ENCODE data around the gene SCN4A. TPM values are rescaled to one million over a fixed set of nuclear protein-coding genes. Genes with fewer than 3 reads are reported as not detected.

The SCN4A gene
- total RNA-seq, 1 donor from 2014 or later = not detected

DNA sequence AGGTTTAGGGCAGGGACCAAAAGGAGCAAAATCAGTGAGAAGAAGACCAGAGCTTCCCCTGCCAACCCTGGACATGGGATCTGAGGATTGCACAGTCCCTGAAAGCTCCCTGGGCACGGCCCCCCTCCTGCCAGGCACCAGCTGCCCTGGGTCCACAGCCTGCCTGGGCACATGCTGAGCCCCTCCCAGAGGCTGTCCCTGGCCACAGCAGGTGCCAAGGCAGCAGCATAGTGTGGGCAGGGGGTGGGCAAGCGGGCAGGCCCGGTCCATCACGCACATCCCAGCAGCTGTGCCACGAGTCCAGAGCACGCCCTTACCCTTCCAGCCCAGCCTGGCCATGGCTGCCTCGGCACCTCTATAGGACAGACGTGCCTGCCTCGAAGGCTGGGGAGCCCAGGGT, 12.7 kb downstream of the SCN4A start:
- intact Hi-C loops (cut with DNase I) = no loop called here
- H3K4me3 ChIP-seq = no peak overlapping the region
- TF ChIP-seq, protein P1, sequence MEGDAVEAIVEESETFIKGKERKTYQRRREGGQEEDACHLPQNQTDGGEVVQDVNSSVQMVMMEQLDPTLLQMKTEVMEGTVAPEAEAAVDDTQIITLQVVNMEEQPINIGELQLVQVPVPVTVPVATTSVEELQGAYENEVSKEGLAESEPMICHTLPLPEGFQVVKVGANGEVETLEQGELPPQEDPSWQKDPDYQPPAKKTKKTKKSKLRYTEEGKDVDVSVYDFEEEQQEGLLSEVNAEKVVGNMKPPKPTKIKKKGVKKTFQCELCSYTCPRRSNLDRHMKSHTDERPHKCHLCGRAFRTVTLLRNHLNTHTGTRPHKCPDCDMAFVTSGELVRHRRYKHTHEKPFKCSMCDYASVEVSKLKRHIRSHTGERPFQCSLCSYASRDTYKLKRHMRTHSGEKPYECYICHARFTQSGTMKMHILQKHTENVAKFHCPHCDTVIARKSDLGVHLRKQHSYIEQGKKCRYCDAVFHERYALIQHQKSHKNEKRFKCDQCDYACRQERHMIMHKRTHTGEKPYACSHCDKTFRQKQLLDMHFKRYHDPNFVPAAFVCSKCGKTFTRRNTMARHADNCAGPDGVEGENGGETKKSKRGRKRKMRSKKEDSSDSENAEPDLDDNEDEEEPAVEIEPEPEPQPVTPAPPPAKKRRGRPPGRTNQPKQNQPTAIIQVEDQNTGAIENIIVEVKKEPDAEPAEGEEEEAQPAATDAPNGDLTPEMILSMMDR (IDR thresholded peaks at IDR 0.05) = no peak
- ATAC-seq (no peak), DNase-seq (no peak)
- H3K27me3 ChIP-seq = no peaks in the 10 kb centered on the region
- no peaks in the 10 kb centered on the region for H3K36me3 ChIP-seq
- no peaks in the 10 kb centered on the region for H3K9me3 ChIP-seq
- H3K27ac ChIP-seq = no peak overlapping the region
- H3K4me1 ChIP-seq = peaks cover 4% of the 10 kb centered on the region

DNA sequence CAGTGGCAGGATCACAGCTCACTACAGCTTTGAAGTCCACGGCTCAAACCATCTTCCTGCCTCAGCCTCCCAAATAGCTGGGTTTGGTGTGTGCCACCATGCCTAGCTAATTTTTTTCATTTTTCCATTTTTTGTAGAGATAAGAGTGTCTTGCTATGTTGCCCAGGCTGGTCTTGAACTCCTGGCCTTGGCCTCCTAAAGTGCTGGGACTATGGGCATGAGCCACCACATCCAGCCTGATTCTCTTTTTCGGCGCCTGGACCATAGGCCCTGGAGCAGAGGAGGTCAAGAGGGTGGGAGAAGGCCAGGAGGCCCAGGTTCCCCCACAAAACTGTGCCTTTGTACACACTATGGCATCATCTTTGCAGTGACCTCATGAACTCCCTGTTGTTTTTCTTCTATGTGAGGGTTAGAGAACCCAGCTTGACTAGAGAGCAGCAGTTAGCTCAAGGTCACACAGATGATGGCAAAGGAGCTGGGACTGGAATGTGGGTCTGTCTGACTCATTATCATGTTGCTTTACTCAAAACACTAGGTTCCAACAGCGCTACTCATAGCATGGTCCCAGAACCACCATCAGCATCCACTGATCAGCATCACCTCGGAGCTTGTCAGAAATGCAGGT, 16.3 kb downstream of the SCN4A start:
- Histone ChIP-seq H3K27ac (no peak overlapping the region), H3K4me1 (no peaks in the 10 kb centered on the region), H3K27me3 (no peaks in the 10 kb centered on the region), H3K9me3 (no peaks in the 10 kb centered on the region), H3K36me3 (no peaks in the 10 kb centered on the region), H3K4me3 (no peak overlapping the region)
- DNase-seq = no peak
- TF ChIP-seq, protein P1 (IDR thresholded peaks at IDR 0.05) = no peak
- ATAC-seq = no peak
- intact Hi-C loops (cut with DNase I) = no loop called here

DNA sequence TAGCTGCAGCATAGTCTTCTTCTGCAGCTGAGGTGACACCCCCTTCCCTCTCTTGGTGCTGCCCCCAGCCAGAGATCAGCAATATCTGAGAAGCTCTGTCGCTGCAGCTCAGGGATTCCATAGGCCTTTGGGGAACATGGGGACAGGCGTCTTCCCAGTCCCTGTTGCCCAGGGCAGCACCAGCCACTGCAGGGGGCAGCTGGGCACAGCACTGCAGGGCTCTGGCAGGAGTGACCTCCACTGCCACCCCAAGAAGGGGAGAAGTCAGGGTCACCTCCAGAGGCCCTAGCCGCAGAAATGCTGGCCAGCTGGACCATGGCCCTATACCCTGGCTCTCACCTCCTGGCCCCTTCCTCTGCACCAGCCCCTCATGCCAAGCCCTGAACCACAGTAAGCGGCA, 16.9 kb downstream of the SCN4A start:
- Histone ChIP-seq H3K36me3 (no peaks in the 10 kb centered on the region), H3K9me3 (no peaks in the 10 kb centered on the region), H3K4me3 (no peak overlapping the region), H3K27me3 (no peaks in the 10 kb centered on the region), H3K4me1 (no peaks in the 10 kb centered on the region), H3K27ac (no peak overlapping the region)
- DNase-seq (no peak), ATAC-seq (no peak)
- intact Hi-C loops (cut with DNase I) = no loop called here
- TF ChIP-seq, protein P1 (IDR thresholded peaks at IDR 0.05) = no peak

DNA sequence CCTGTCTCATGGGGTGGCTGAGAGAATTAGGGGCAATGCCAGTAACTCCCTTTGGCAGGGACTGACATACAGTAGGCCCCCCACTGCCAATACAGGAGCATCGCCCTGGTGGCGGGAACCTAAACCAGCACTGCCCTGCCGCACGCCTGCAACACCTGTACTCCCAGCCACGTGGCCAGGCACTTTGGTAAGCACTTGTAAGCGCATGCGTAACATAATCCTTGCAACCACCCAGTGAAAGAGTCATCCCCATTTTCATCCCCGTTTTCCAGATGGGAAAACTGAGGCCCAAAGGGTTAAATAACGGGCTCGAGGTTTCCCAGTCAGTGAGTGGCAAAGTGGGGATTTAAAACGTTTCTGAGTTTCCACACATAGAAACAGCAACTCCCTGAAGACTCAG, 17.5 kb downstream of the SCN4A start:
- no peaks in the 10 kb centered on the region for H3K9me3 ChIP-seq
- no peaks in the 10 kb centered on the region for H3K4me1 ChIP-seq
- ATAC-seq (no peak), DNase-seq (no peak)
- H3K36me3 ChIP-seq = no peaks in the 10 kb centered on the region
- no peak overlapping the region for H3K4me3 ChIP-seq
- intact Hi-C loops (cut with DNase I) = no loop called here
- H3K27ac ChIP-seq = no peak overlapping the region
- H3K27me3 ChIP-seq = no peaks in the 10 kb centered on the region
- TF ChIP-seq, protein P1 (IDR thresholded peaks at IDR 0.05) = no peak

DNA sequence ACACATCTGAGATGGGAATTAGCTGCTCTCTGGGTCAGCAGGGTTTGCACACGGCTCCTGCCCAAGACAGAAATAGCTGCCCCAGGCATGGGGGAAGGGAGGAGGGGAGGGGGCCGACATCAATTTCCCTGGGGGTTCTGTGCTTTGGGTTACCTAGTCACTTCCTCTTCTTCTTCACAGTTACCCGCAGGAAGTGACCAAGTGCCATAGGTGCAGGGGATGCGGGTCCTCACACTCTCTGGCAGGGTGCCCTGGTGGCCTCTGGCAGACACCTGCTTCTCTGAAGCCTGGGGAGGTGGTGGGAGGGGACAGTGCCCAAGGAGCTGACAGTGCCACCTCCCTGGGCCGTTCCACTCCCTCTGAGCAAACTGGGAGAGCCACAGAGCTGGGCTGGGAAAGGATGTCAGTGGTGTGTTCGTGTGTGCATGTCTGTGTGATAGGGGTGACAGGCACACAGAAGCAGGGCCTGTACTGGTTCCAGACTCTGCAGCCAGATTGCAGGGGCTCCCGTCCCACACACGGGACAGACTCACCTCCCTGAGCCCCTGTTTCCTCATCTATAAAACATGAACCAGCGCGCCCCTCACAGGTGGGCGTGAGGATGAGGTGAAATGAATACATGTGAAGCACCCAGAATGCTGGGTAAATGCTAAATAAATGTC, 18.2 kb downstream of the SCN4A start:
- TF ChIP-seq, protein P1 (IDR thresholded peaks at IDR 0.05) = no peak

More for the DNA sequence above, 18.2 kb downstream of the SCN4A start:
- DNase-seq = no peak
- Histone ChIP-seq H3K27ac (no peak overlapping the region), H3K4me1 (no peaks in the 10 kb centered on the region), H3K27me3 (no peaks in the 10 kb centered on the region), H3K4me3 (no peak overlapping the region), H3K36me3 (no peaks in the 10 kb centered on the region), H3K9me3 (no peaks in the 10 kb centered on the region)
- no peak for ATAC-seq
- intact Hi-C loops (cut with DNase I) = no loop called here

Measured in upper lobe of right lung (tissue), 1 donor.